BLaER1 treated with 17β-estradiol and CSF1 and Interleukin-3, amounts not matched to agents 10 nM and 100 nM (cell line): ENCODE data around the gene CPED1.

Experiments
- H3K27ac ChIP-seq, 11 experiments: shearing (Covaris generic); formaldehyde crosslinking; 2 replicates each; pipeline ENCODE4 v1.8.1; 2022
- H3K27me3 ChIP-seq, 11 experiments: shearing (Covaris generic); formaldehyde crosslinking; 2 replicates each; pipeline ENCODE4 v1.8.1; 2022
- H3K36me3 ChIP-seq, 11 experiments: shearing (Covaris generic); formaldehyde crosslinking; 2 replicates each; pipeline ENCODE4 v1.8.1; 2022
- H3K4me1 ChIP-seq, 10 experiments: shearing (Covaris generic); formaldehyde crosslinking; 2 replicates each; pipeline ENCODE4 v1.8.1; 2022
- H3K4me2 ChIP-seq, 11 experiments: shearing (Covaris generic); formaldehyde crosslinking; 2 replicates each; pipeline ENCODE4 v1.8.1; 2022
- H3K4me3 ChIP-seq, 10 experiments: shearing (Covaris generic); formaldehyde crosslinking; 2 replicates each; pipeline ENCODE4 v1.8.1; 2022
- H3K9ac ChIP-seq, 11 experiments: shearing (Covaris generic); formaldehyde crosslinking; 2 replicates each; pipeline ENCODE4 v1.8.1; 2022
- H3K9me3 ChIP-seq, 11 experiments: shearing (Covaris generic); formaldehyde crosslinking; replicated peaks in 1 of 11; 2 replicates each; pipeline ENCODE4 v1.8.1; 2022
- H4K20me1 ChIP-seq, 11 experiments: shearing (Covaris generic); formaldehyde crosslinking; 2 replicates each; pipeline ENCODE4 v1.8.1; 2022
- Cebpa-rat ChIP-seq, 11 experiments: shearing (Covaris generic); IDR thresholded peaks; 2 replicates each; pipeline ENCODE4 v1.8.1; 2022

CPED1 gene

GRCh38 chr7:120988591-120989256, at the start of gene CPED1:
Gene CPED1 (plus strand): TSS chr7:120988711. CDS start chr7:120989622, 911 bp downstream.
- no peaks in the 10 kb centered on the region for H3K36me3 ChIP-seq
- no peak for TF ChIP-seq Cebpa-rat (IDR thresholded peaks at IDR 0.05)
- H3K27me3 ChIP-seq = peaks cover 28 to 42% (median 36%) of the 10 kb centered on the region in 11 experiments
- peaks cover 17 to 36% (median 26%) of the 10 kb centered on the region in 10 experiments for H3K4me1 ChIP-seq
- peak within 1 kb of the TSS in 10 of 11 experiments; percentile 3 to 44 (median 28); a peak in 15 of 22 replicates for H3K9ac ChIP-seq
- H3K27ac ChIP-seq = no peak within 1 kb of the TSS
- H3K4me3 ChIP-seq = peak within 1 kb of the TSS; percentile 46 to 66 (median 56)
- H3K9me3 ChIP-seq = no peaks in the 10 kb centered on the region
- peak within 1 kb of the TSS; percentile 84 to 95 (median 89) for H3K4me2 ChIP-seq
- no peaks in the 10 kb centered on the region for H4K20me1 ChIP-seq

GRCh38 chr7:120939345-120939744, 49.2 kb upstream of the CPED1 start:
- no peak for TF ChIP-seq Cebpa-rat (IDR thresholded peaks at IDR 0.05)
- H3K4me3 ChIP-seq = no peak overlapping the region
- H3K4me1 ChIP-seq = peaks cover 0 to 4% (median 0%) of the 10 kb centered on the region in 10 experiments; a peak in 1 of 20 replicates
- no peaks in the 10 kb centered on the region for H3K27me3 ChIP-seq
- H3K27ac ChIP-seq = no peak overlapping the region
- no peaks in the 10 kb centered on the region for H3K9me3 ChIP-seq
- no peaks in the 10 kb centered on the region for H4K20me1 ChIP-seq
- no peak overlapping the region for H3K4me2 ChIP-seq
- H3K9ac ChIP-seq = no peak overlapping the region
- no peaks in the 10 kb centered on the region for H3K36me3 ChIP-seq

GRCh38 chr7:120941064-120941463, 47.4 kb upstream of the CPED1 start:
- H3K4me2 ChIP-seq = no peak overlapping the region
- no peaks in the 10 kb centered on the region for H4K20me1 ChIP-seq
- no peaks in the 10 kb centered on the region for H3K9me3 ChIP-seq
- no peak for TF ChIP-seq Cebpa-rat (IDR thresholded peaks at IDR 0.05)
- no peak overlapping the region for H3K4me3 ChIP-seq
- H3K9ac ChIP-seq = no peak overlapping the region
- H3K27ac ChIP-seq = no peak overlapping the region
- no peaks in the 10 kb centered on the region for H3K27me3 ChIP-seq
- peaks cover 0 to 4% (median 0%) of the 10 kb centered on the region in 10 experiments; a peak in 1 of 20 replicates for H3K4me1 ChIP-seq
- no peaks in the 10 kb centered on the region for H3K36me3 ChIP-seq

- Histone ChIP-seq H4K20me1 (no peaks in the 10 kb centered on the region), H3K4me3 (no peak overlapping the region), H3K27me3 (no peaks in the 10 kb centered on the region), H3K4me1 (peaks cover 0 to 4% (median 0%) of the 10 kb centered on the region in 10 experiments; a peak in 1 of 20 replicates), H3K9me3 (no peaks in the 10 kb centered on the region), H3K36me3 (no peaks in the 10 kb centered on the region), H3K27ac (no peak overlapping the region), H3K9ac (no peak overlapping the region), H3K4me2 (no peak overlapping the region)
- TF ChIP-seq Cebpa-rat (IDR thresholded peaks at IDR 0.05) = no peak
Observed at GRCh38 chr7:120941856-120942255, 46.7 kb upstream of the CPED1 start.

GRCh38 chr7:120942861-120943260, 45.6 kb upstream of the CPED1 start:
- H3K9me3 ChIP-seq = no peaks in the 10 kb centered on the region
- no peaks in the 10 kb centered on the region for H3K27me3 ChIP-seq
- H4K20me1 ChIP-seq = no peaks in the 10 kb centered on the region
- no peak for TF ChIP-seq Cebpa-rat (IDR thresholded peaks at IDR 0.05)
- no peaks in the 10 kb centered on the region for H3K36me3 ChIP-seq
- H3K4me1 ChIP-seq = peaks cover 0 to 4% (median 0%) of the 10 kb centered on the region in 10 experiments; a peak in 1 of 20 replicates
- no peak overlapping the region for H3K9ac ChIP-seq
- no peak overlapping the region; a peak in 1 of 22 replicates for H3K4me2 ChIP-seq
- H3K27ac ChIP-seq = no peak overlapping the region
- H3K4me3 ChIP-seq = no peak overlapping the region

- Histone ChIP-seq H3K4me3 (no peak overlapping the region), H3K4me1 (peaks cover 6 to 12% (median 9%) of the 10 kb centered on the region in 10 experiments; a peak in 18 of 20 replicates), H3K4me2 (no peak overlapping the region), H4K20me1 (no peaks in the 10 kb centered on the region), H3K36me3 (no peaks in the 10 kb centered on the region), H3K9me3 (no peaks in the 10 kb centered on the region), H3K27ac (no peak overlapping the region), H3K9ac (0 out of 22 replicates have a peak overlapping the region, but pooled peaks of 1 of the 11 experiments have one; percentile 29), H3K27me3 (no peaks in the 10 kb centered on the region)
- TF ChIP-seq Cebpa-rat (IDR thresholded peaks at IDR 0.05) = no peak
Observed at GRCh38 chr7:120944826-120945562, 43.5 kb upstream of the CPED1 start.

GRCh38 chr7:120947980-120948379, 40.5 kb upstream of the CPED1 start:
- Histone ChIP-seq H3K4me3 (no peak overlapping the region), H3K4me1 (peaks cover 12 to 25% (median 21%) of the 10 kb centered on the region in 10 experiments), H3K27me3 (no peaks in the 10 kb centered on the region), H3K9ac (no peak overlapping the region), H3K36me3 (peaks cover 0 to 15% (median 2%) of the 10 kb centered on the region in 11 experiments; a peak in 10 of 22 replicates), H3K4me2 (no peak overlapping the region), H3K9me3 (no peaks in the 10 kb centered on the region), H3K27ac (no peak overlapping the region), H4K20me1 (peaks cover 0 to 20% (median 13%) of the 10 kb centered on the region in 11 experiments; a peak in 14 of 22 replicates)
- TF ChIP-seq Cebpa-rat (IDR thresholded peaks at IDR 0.05) = no peak

- Histone ChIP-seq H4K20me1 (peaks cover 0 to 29% (median 13%) of the 10 kb centered on the region in 11 experiments; a peak in 14 of 22 replicates), H3K27me3 (no peaks in the 10 kb centered on the region), H3K4me3 (peak overlapping the region; percentile 65 to 84 (median 76); a peak in 19 of 20 replicates), H3K9ac (peak overlapping the region in 4 of 11 experiments; percentile 69 to 98 (median 96); a peak in 5 of 22 replicates), H3K4me2 (peak overlapping the region; percentile 54 to 86 (median 74)), H3K27ac (no peak overlapping the region), H3K4me1 (peaks cover 12 to 25% (median 19%) of the 10 kb centered on the region in 10 experiments), H3K36me3 (peaks cover 10 to 29% (median 16%) of the 10 kb centered on the region in 11 experiments; a peak in 21 of 22 replicates), H3K9me3 (no peaks in the 10 kb centered on the region)
- TF ChIP-seq Cebpa-rat (IDR thresholded peaks at IDR 0.05) = no peak
Observed at GRCh38 chr7:120949393-120949911, 39.1 kb upstream of the CPED1 start.
